CMK (cell line): ENCODE results near the gene DAPK2.

Experiments
- DNase-seq: peaks from one replicate; pipeline ENCODE4 v3.0.0-alpha.2; 2010; ENCODE audit warnings: low read depth

Gene DAPK2

DNA sequence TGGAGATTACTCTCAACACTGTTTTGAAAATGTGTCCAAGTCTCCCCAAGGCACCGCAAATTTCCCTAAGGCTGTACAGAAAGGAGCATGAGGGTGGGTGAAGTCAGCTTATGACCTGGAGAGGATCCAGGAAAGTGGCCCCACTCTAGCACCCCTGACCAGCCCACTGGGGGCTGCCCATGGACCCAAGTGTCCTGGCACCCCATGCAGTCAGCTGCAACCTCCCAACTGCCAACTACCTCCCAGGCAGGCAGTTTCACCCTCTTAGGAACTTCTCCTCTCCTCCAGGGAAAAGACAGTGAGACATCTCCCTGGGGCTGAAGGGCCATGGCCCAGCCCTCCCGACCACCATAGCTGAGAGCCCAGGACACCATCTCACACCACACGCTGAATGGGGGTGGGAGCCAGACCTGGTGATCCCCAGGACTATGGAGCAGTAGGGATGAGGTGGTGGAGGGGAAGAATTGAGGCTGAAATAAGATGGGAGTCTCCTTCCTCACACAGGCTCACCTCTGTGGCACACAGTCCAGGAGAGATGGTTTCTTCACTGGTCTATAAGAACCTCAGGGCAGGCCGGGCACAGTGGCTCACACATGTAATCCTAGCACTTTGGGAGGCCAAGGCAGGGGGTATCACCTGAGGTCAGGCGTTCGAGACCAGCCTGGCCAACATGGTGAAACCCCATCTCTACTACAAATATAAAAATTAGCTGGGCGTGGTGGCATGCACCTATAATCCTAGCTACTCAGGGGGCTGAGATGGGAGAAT lies 104.4 kb downstream of the DAPK2 start:
- DNase-seq, result no peak

DNA sequence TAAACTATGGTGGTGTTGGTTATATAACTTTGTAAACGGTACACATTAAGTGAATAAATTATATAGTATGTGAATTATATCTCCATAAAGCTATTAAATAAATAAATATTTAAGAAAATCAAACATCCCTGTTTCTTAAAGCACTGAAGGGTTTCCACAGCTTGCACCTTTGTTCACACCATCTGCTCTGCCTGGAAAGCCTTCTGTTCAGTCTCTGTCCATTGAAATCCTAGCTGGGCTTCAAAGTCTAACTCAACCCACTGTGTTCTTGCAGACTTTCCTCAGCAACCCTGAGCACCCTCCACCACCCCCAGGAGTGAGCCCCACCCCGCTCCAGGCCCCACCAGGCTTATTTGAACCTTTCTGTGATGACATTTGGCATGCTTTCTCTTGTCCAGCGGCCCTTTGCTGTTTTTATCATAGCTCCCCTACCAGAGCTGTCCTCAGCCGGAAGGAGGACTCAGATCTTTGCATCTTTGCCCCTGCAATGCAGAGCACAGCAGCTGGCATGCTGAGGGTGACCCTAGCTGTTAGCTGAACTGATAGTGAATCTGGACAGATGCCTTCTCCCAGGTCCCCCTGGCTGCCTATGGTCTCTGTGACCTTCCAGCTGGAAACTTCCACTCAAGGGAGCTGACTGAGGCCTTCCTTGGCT lies 105.2 kb downstream of the DAPK2 start:
- DNase-seq, result no peak

DNA sequence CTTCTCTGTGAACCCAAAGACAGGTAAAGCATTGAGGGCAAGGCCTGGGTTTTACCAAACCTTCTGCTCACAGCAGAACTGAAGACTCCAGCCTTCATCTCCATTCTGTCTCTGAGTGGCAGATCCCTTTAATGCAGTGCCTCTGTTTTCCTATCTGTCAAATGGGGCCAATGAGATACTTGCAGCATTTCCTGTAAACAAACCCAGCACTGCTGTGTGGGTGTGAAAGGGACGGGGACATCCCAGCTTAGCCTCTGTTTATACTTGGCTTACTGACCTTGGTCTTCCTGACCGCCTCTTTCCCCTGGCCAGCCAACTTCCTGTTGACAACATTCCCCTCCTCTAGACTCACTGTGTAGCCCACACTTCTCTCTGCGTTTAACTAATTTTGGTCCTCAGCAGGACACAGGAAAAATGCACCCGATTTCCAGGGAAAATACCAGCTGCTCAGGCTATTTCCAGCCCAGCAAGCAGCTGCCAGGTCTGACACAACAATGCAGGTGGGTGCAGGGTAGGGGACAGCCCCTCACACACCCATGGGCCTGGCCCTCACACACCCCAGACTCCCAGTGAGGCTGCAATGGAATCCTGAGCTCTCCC lies 106.7 kb downstream of the DAPK2 start:
- DNase-seq, result no peak

GRCh38 chr15:63938486-63939061 lies 107.7 kb downstream of the DAPK2 start:
- DNase-seq, result no peak

GRCh38 chr15:63933522-63933921 lies 112.8 kb downstream of the DAPK2 start:
- no peak for DNase-seq

DNA sequence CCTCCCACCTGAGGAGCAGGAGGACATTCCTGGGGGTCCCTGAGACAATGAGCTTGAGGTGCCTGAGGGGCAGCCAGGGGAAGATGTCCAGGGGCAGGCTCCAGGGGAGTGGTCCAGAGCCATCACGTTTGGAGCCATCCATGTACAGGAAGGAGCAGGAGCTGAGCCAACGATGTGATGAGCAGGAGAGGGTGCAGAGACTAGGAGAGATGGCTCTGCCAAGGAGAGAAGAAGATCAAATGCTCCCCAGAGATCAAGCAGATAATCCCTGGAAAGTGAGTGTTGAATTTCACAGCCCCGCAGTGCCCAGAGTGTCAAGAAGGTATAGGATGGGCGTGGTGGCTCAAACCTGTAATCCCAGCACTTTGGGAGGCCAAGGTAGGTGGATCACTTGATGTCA lies 114.7 kb downstream of the DAPK2 start:
- DNase-seq, result no peak

DNA sequence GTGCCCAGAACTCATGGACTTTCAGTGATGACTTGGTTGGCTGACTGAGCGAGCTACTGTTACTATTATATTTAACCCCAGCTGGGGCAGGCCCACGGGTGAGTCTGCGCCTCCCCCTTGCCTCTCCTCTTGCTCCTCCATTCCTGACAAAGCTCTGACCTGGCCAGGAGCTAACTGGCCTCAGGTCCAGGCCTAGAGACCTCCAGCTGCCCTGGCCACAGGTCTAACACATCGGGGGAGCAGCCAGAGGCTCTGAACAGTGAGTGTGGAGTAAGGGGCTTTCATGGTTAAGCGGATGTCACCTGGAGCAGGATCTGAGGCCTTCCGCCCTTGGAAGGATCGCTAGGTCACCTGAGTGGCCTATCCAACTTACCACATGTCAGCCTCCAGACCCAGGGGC lies 116.3 kb downstream of the DAPK2 start:
- no peak for DNase-seq

GRCh38 chr15:63928185-63928842 lies 118.0 kb downstream of the DAPK2 start:
- DNase-seq, result no peak

DNA sequence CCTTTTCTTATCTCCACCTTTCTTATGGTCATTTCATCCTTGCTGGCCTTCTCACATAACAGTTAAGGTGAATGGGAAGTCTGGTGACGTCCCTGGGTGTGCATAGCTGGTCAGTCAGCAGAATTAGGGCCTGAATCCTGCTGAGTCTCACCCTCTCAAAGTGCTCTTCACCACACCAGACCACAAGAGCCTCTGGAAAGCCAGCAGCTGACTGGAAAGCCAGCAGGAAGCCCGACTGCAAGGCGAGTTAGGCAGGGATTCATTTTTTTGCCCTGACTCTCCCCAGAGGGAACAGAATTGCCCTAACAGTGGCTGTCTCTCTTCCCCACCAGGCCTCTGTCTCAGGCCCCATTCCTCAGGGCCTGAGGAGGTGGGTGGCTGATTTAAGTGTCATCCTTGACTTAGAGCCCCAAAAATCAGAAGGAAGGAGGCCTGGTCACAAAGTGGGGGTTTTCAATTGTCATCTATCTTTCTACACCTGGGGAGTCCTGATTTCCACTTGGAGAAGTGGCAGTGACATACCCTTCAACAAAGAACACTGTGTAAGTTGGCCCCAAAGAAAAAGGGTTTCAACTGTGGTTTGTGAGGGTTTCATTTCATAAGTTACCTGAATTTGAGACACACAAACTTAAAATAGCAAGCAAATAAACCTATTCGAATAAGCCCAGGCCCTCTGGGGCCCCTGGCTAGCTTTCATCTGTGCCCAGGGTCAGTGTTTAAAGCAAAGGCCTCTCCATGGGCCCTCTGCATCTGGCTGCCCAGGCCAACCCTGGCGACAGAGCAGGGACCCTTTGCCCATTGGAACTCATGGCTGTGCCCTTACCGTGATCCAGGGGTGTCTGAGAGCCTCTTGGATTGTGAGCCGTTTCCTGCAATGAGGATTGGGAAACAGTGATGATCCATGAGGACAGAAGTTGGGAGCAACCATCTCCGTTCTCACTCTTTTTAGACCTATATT lies 122.0 kb downstream of the DAPK2 start:
- DNase-seq, result no peak

GRCh38 chr15:63922916-63923315 lies 123.4 kb downstream of the DAPK2 start:
- DNase-seq, result no peak

DNA sequence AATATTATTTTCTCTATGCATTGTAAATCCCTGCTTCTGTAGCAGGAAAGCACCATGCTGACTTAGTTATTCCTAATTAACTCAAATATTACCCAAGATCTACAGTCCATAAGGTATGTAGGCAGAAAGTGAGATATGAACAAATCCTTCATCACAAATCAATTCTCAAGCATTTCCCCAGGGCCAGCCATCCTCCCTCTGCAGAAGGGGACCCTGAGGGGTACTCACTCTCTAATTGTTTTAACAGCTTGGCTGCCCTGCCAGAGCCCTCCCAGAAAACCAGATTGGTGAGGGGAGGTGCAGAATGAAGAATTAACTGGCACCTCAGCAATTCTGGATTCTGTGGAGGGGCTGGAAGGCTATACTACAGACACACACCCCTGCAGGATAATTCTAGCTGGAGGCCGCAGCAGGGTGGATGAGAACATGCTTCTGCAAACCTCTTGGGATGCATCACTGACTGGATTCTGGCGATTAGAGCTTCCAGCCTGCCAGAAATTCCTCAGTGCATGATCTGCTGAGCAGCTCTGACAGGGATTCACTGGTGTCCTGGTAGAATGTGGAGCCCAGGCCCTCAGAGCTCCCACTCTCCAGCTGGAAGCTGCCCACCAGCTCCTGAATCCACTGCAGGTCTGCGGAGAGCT lies 123.9 kb downstream of the DAPK2 start:
- no peak for DNase-seq

DNA sequence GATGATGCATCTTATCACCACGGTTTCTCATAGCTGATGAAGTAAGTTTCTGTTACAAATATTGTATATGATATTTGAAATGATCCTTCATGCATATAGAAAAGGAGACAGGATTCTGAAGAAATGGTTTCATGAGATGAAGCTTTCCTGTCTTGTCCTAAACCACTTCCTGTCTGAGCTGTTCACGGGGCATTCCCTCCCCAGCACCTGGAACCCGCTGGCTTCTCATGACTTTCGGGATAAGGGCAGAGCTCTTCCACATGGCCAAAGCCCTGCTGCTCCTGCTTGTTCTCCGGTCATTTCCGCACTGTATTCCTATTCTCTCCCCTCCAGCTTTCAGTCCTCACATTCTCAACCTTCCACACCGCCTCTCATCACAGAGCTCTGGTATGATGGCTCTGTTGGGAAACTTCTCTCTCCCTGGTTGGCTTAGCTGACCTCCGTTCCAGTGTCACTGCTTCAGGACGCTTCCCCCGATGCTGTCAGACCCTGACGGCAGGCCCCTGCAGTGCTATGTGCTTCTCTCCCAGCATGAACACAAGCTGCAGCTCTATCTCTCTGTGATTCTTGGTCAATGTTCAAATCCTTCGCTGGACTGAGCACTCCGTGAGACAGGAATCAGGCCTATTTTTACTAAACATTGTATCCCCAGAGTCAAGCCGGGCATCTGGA lies 125.6 kb downstream of the DAPK2 start:
- no peak for DNase-seq

- no peak for DNase-seq
Observed at GRCh38 chr15:63918901-63919348, 127.4 kb downstream of the DAPK2 start.

- DNase-seq, result no peak
Observed at GRCh38 chr15:63918317-63918672, 128.0 kb downstream of the DAPK2 start.

GRCh38 chr15:63917588-63918316 lies 128.5 kb downstream of the DAPK2 start:
- DNase-seq, result no peak

DNA sequence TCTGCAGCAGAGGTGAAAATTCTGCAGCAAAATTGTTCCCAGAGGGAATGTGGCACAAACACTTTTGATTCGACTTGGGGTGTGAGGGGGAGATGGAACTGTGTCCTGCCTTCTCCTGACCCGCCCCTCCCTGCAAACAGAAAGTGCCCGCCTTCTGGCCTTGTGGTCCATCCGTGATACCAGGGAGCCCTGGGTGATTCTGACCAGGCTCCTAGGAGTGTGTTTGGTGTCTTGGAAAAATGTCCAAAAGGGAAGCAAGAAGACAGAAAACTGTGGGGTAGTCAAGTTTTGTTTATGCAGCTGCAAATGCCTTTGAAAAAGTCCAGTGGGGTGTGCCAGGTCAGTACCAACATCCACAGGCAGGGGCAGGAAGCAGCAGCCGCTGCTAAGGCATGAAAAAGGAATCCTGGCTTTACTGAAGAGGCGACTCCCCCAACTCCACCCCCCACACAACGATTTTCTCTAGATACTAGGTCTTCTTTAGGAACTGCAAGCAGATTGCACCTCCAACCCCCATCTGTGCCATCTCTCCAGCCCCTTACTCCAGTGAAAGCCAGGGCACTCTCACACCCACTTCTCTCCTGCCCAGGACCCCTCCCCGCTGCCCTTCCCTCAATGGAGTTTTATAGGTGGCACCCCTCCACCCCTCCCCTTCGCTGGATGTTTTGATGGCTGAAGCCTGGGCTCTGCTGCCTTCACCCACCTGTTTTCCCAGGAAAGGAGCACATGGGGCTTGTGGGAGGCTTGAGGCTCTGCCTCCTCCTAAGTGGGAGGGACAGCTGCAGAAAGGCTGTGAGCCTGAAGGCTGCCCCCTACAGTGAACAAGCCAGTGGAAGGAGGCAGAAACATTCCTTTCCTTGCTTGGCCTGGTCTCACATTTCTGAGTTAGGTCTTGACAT lies 130.2 kb downstream of the DAPK2 start:
- no peak for DNase-seq

- DNase-seq, result no peak
Observed at GRCh38 chr15:63915209-63915872, 130.9 kb downstream of the DAPK2 start.

GRCh38 chr15:63913786-63914315 lies 132.4 kb downstream of the DAPK2 start:
- DNase-seq, result no peak
